ENCODE results near the gene PER1. TPM values are rescaled to one million over a fixed set of nuclear protein-coding genes. Genes with fewer than 3 reads are reported as not detected.

PER1 gene, protein sequence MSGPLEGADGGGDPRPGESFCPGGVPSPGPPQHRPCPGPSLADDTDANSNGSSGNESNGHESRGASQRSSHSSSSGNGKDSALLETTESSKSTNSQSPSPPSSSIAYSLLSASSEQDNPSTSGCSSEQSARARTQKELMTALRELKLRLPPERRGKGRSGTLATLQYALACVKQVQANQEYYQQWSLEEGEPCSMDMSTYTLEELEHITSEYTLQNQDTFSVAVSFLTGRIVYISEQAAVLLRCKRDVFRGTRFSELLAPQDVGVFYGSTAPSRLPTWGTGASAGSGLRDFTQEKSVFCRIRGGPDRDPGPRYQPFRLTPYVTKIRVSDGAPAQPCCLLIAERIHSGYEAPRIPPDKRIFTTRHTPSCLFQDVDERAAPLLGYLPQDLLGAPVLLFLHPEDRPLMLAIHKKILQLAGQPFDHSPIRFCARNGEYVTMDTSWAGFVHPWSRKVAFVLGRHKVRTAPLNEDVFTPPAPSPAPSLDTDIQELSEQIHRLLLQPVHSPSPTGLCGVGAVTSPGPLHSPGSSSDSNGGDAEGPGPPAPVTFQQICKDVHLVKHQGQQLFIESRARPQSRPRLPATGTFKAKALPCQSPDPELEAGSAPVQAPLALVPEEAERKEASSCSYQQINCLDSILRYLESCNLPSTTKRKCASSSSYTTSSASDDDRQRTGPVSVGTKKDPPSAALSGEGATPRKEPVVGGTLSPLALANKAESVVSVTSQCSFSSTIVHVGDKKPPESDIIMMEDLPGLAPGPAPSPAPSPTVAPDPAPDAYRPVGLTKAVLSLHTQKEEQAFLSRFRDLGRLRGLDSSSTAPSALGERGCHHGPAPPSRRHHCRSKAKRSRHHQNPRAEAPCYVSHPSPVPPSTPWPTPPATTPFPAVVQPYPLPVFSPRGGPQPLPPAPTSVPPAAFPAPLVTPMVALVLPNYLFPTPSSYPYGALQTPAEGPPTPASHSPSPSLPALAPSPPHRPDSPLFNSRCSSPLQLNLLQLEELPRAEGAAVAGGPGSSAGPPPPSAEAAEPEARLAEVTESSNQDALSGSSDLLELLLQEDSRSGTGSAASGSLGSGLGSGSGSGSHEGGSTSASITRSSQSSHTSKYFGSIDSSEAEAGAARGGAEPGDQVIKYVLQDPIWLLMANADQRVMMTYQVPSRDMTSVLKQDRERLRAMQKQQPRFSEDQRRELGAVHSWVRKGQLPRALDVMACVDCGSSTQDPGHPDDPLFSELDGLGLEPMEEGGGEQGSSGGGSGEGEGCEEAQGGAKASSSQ (N-terminal part only)
- total RNA-seq: 9.3 and 15.4 TPM in 2 replicates

DNA sequence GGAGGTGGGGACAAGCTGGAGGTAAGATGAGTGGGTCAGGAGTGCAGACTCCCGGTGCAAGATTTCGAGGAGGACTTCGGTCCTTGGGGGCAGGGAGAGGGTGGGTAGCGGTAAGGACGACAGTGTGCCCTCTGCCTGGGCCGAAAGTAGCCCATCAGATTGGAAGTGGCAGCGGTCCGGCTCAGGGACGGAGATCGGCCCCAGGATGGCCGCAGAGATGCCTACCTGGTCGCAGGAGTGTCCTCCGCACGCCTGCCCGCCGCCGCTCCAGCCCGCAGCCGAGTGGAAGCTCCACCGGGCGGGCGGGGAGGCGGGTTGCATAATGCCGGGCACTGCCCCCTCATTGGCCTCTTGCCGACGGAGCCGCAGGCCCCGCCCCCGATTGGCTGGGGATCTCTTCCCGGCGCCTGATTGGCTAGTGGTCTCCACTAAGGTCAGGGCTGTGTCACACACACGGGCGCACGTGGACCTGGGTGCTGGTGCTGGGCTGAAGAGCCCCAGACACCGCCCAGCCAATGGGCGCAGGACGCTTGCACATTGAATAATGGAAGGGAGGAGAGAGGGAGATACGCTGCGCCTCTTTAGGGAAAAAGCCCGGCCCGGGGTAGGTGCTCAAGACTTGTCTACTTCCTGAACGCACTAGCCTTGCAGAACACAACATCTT is at the start of gene PER1:
PER1 (minus strand) TSS at position 293 of the 664 bp plus-strand sequence. CDS start 1,698 bp downstream, outside the sequence.

DNA sequence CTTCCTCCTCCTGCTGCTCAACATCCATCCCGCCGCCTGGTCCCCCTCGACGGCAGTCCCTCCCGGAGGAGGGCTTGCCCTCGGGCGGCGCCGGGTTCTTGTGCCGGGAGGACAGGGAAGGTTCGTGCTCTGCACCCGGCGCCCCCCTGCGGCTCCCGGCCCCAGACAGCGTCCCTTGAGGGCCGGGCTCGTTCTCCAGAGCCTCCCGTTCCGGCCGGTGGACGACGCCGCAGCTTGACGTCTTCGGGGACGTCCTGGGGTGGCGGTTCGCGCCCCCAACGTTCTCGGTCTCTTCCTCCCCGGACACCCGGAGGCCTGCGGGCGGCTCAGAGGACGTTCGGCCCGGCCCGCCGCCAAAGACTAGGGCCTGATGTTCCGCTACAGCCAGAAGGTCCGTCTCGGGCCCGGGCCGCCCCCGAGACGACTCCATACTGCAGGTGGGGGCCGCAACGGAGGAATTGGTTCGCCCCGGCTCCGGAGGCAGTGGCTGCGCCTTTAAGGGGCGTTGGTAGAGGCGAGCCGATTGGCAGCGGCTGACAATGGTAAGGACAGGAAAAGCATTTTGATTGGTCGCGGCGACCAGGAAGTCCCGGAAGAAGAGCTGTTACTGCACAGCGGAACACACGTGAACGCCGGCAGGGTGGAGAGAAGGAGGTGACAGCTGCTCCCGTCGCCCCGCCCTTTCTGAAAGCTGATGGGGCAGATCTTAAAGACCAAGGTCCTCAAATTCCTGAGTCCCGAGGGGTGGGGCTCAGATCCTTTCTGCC is 37.7 kb upstream of the PER1 start, which contains the start of gene BORCS6:
BORCS6 (minus strand) TSS at position 470 of the 767 bp plus-strand sequence; CDS start at position 430, 40 bp downstream.

DNA sequence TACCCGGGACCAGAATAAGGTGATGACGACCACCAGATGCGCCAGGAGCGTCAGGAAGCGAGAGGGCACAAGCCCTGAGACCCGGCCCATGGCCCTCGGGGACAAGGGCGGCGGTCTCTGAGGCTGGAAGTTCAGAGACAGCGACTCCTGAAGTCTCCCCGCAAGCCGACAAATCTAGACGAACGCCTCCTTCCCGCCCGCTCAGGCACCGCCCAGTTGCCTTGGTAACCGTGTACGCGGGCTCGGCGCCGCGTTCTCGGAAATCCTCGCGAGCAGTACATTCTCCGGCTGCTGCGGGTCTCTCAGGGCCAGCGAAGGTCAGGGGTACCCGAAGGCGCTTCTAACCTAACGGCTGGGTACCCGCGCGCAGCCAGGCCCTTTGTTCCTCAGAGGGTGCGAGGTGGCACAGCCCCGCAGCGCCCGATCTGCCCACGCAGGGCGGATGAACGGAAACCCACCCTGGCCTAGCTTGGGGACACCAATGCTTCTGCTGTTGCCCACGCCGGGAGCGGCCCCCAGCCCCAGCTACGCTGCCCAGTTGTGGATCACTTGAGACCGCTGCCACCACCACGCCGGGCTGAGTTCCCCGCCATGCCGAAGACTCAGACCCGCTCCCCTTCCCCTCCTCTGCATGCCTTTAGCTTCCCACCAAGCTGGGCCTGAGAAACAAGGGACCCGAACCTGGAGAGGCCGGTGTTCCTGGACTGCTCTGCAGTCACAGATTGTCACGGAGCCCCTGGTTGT is 24.2 kb upstream of the PER1 start, which contains the start of gene TMEM107:
TMEM107 (minus strand) TSS at position 184 of the 744 bp plus-strand sequence; CDS start at position 90, 94 bp downstream.

DNA sequence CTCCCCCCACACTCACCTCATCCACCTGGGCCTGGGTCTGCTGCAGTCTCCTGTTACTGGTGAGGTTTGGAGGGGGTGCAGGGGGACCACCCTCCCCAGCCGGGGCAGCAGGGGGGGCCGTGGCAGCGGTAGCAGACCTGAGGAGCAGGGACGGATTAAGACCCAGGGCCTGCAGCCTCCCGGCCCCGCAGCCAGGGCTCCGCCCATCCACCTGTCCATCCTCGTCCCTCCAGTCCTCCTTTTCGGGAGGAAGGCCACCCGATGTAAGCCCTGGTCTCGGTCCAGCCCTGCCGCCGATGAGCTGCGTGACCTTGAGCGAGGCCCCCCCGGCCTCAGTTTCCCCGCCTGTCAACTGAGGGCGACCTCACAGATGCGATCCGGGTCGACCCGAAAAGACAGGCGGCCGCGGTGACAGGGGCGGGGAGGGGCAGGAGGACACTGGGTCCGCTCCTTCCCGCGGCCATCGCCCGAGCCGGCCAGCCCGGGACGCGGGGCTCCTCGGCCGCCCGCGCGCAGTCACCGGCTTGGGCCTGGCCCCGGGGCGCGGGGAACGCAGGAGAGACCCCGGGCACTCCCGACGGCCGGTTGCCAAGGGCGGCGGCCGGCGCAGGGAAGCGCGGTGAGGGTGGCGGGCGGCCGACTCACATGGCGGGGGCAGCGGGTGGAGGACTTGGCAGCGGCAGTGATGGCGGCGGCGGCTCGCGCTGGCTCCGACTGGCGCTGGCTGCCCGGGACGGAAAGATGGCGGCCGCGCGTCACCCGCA is 10.2 kb upstream of the PER1 start, which contains the start of gene VAMP2:
VAMP2 (minus strand) TSS at position 716 of the 764 bp plus-strand sequence; CDS start at position 647, 69 bp downstream.

DNA sequence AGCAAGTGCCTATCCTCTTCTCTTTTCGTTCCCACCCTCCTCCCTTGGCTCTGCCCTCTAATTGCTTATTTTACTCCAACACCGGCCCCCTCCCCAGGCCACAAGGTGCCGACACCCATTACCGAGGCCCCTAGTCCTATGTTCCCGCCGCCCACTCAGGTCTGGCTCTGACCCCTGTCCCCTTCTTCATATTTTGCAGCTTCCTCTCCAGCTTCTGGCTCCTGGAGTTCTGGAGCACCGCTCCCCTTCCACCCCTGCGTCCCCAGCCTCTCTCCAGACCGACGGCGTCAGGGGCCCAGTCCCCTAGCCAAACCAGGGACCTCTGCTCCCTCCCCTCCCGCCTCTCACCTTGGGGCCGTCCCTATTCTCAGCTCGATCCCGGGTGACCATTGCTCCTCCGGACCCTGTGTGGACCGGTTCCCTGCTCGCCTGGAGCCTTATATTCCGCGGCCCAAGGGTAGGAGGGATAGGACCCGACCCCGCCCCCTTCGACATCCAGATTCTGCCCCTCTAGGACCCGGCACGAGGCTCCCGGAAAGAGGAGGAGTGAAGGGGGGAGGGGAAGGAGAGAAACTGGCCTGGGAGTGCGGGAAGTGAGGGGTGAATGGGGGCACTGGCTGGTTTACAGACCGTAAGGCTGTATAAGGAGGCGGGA is 28.4 kb downstream of the PER1 start, which contains the start of gene HES7:
HES7 (minus strand) TSS at position 412 of the 655 bp plus-strand sequence; CDS start at position 390, 22 bp downstream.

DNA sequence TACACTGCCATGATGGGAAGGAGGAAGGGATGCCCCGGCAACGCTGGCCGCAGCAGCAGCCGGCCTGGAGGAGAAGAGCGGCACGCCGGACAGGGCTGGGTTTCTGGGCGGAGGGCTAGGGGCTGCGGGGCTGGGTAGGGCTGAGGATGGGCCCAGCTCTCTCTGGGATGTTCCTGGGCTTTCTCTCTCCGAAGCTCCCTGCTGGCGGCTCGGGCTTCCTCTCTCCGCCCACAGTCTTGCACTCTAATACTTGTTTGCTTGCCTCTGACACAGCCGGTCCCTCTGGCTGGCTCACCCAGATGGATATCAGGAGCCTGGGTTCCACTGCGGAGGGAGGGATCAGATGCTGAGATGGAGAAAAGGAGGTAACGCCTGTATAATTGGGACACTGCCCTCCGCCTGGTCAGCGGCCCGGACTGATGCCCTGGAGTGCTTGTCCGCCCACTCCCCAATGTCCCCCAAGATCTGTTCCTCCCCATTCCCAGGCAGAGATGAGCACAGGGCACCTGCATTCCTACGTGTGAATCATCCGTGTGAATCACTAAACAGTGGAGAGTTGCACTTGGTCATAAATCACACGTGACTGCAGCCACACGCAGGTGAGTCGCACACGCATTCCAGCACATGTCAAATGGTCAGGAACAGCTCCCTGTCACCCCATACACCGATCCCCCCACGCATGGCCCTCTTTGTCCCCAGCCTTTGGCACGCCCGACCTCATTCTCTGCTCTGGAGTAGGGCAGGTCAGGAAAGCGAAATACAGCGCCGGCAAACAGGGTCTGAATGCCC is 34.0 kb downstream of the PER1 start, which contains the start of gene ALOXE3:
ALOXE3 (minus strand) TSS at position 535 of the 789 bp plus-strand sequence; CDS start at position 11, 524 bp downstream.

Other genes starting within 250 kb of the PER1 start
- gene RNF227, start 236.1 kb downstream of the PER1 start, total RNA-seq: 2.5 TPM in 2 replicates
- gene KCNAB3, start 222.5 kb downstream of the PER1 start, total RNA-seq: 0.75 and 1.00 TPM in 2 replicates
- gene TRAPPC1, start 220.5 kb downstream of the PER1 start, total RNA-seq: 46.6 and 48.2 TPM in 2 replicates
- gene CNTROB, start 220.2 kb downstream of the PER1 start, total RNA-seq: 27.2 and 44.9 TPM in 2 replicates
- under 0.01 TPM in 2 replicates for gene GUCY2D, start 149.8 kb downstream of the PER1 start, total RNA-seq
- gene ALOX15B, start 113.3 kb downstream of the PER1 start, total RNA-seq: 0.12 TPM in 1 of 2 replicates, not detected in the other
- gene ALOX12B, start 64.7 kb downstream of the PER1 start, total RNA-seq: not detected in 2 replicates
- 0.25 and 0.55 TPM in 2 replicates for gene ALOXE3, start 33.9 kb downstream of the PER1 start, total RNA-seq
- gene HES7, start 28.3 kb downstream of the PER1 start, total RNA-seq: not detected in 2 replicates
- gene VAMP2, start 10.5 kb upstream of the PER1 start, total RNA-seq: 6.0 and 6.1 TPM in 2 replicates
- gene TMEM107, start 24.0 kb upstream of the PER1 start, total RNA-seq: 20.5 and 32.9 TPM in 2 replicates
- 11.0 and 14.9 TPM in 2 replicates for gene BORCS6, start 37.8 kb upstream of the PER1 start, total RNA-seq
- 19.1 and 69.5 TPM in 2 replicates for gene AURKB, start 58.2 kb upstream of the PER1 start, total RNA-seq
- 5.1 and 6.4 TPM in 2 replicates for gene CTC1, start 95.7 kb upstream of the PER1 start, total RNA-seq
- 22.7 and 41.8 TPM in 2 replicates for gene PFAS, start 96.9 kb upstream of the PER1 start, total RNA-seq
- gene RANGRF, start 136.3 kb upstream of the PER1 start, total RNA-seq: 9.7 and 11.1 TPM in 2 replicates
- gene SLC25A35, start 143.0 kb upstream of the PER1 start, total RNA-seq: 0.66 and 0.75 TPM in 2 replicates
- not detected in 2 replicates for gene ARHGEF15, start 157.8 kb upstream of the PER1 start, total RNA-seq
- gene ODF4, start 187.4 kb upstream of the PER1 start, total RNA-seq: not detected in 2 replicates
- 3,718 and 3,779 TPM in 2 replicates for gene RPL26, start 230.8 kb upstream of the PER1 start, total RNA-seq
- not detected in 2 replicates for gene RNF222, start 245.4 kb upstream of the PER1 start, total RNA-seq

Measured in uterine smooth muscle cell (primary cell).